HL-60/S4 treated with phorbol 12-myristate 13-acetate at 8.2 ng/mL for 4 days and 3 days (cell line): ENCODE measurements around the gene ITPR1.

ENCODE experiments used
- in situ Hi-C: fragments of 300-500 bp; cut with MboI; formaldehyde crosslinking; loops from 2 replicates; pipeline ENCODE4 v1.15.0; 2022; ENCODE audit warnings: low sequenced_read_pairs

Gene ITPR1

GRCh38 chr3:4478261-4478660 lies 14.9 kb upstream of the ITPR1 start:
- in situ Hi-C loops, result no loop called here

- in situ Hi-C loops, result no loop called here
Observed at GRCh38 chr3:4491855-4492207, 1.3 kb upstream of the ITPR1 start.

GRCh38 chr3:4492208-4493013 lies 737 bp upstream of the ITPR1 start:
- in situ Hi-C loops, result no loop called here

DNA sequence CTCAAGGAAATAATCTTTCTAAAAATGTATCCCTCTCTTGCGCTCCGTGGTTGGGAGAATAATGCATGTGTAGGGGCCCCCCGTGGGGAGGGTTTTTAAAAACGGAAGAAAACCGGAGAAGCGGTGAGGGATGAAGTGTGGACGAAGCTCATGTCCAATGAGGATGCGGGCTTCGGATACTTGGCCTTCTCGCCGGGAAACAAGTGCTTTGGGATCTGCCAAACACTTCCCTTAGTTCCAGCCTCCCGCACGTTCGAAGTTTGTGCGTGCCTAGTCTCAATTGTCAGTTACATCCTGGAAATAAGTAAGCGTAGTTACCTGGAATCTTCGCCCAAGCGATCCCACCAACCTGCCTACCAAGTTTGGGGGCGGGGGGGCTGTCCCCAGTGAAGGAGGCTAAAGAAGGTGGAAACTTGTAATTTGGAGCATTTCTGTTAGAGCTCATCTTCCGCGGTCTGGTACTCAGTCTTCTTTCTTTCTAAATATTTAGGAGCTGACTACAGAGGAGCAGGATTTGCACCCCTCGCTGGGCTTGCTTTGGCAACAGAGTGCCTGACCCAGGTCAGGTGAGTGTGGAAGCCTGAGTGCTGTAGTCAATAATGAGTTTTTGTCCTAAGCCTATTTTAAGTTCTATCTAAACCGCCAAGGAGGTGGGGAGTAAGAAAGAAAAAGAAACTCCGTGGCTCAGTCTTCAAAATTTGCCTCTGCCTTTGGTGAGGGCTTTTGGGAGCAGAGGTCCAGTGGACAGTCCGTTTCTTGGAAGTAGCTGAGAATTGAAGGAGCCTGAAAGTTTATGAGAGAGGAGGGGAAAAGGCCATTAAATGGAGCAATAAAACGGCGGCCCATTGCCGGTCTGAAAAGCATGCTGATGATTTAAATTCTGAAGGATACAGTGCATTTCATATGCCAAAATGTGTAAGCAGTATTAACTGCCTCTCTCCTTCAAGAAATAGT lies 1.1 kb downstream of the ITPR1 start:
- in situ Hi-C loops, result no loop called here

GRCh38 chr3:4494895-4495264 lies 1.7 kb downstream of the ITPR1 start:
- in situ Hi-C loops, result no loop called here

- in situ Hi-C loops, result no loop called here
Observed at GRCh38 chr3:4495294-4496086, 2.3 kb downstream of the ITPR1 start.

- in situ Hi-C loops, result no loop called here
Observed at GRCh38 chr3:4496087-4496452, 2.9 kb downstream of the ITPR1 start.

GRCh38 chr3:4497005-4497692 lies 4.0 kb downstream of the ITPR1 start:
- in situ Hi-C loops, result no loop called here

GRCh38 chr3:4497843-4498324 lies 4.7 kb downstream of the ITPR1 start:
- in situ Hi-C loops, result no loop called here

- in situ Hi-C loops, result no loop called here
Observed at GRCh38 chr3:4498446-4498845, 5.3 kb downstream of the ITPR1 start.

DNA sequence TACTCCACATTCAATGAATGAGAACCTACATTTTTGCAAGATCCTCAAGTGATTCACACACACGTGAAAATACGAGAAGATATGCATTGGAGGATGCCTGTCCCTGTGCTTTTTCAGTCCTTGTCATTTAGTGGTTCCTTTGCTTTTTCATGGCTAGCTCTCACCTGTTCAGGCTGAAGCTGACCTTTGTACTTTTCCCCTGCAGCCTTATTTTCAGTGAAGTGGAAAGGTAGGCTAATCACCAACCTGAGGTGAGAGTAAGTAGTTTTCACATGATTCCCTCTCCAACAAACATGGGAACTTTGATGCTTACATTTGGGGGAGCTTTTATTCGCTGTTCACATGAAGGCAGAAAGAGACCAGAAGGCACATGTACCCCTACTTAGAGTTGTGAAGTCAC lies 8.3 kb downstream of the ITPR1 start:
- in situ Hi-C loops, result loop anchor here (25.0 kb wide), 1 partner anchor 136 kb away; no protein-coding TSS in a partner anchor

GRCh38 chr3:4501927-4502326 lies 8.8 kb downstream of the ITPR1 start:
- in situ Hi-C loops, result loop anchor here (25.0 kb wide), 1 partner anchor 135 kb away; no protein-coding TSS in a partner anchor

DNA sequence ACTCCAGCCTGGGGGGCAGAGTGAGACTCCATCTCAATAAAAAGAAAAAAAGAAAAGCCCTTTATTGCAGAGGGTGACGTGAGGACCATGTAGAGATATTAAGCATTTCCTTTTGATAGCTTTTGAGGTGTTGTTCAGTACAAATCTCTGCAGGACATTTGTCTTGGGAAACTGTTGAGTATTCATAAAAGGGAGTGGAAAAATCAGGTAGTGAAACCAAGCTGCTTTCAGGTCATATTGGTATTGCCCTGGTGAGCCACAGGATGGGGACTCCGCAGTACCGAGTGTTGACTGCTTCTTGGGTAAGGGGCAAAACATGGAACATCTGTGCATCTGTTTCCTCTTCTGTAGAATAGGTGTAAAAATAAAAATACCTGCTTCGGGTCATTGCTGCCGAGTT lies 9.9 kb downstream of the ITPR1 start:
- in situ Hi-C loops, result loop anchor here (25.0 kb wide), 1 partner anchor 134 kb away; no protein-coding TSS in a partner anchor

DNA sequence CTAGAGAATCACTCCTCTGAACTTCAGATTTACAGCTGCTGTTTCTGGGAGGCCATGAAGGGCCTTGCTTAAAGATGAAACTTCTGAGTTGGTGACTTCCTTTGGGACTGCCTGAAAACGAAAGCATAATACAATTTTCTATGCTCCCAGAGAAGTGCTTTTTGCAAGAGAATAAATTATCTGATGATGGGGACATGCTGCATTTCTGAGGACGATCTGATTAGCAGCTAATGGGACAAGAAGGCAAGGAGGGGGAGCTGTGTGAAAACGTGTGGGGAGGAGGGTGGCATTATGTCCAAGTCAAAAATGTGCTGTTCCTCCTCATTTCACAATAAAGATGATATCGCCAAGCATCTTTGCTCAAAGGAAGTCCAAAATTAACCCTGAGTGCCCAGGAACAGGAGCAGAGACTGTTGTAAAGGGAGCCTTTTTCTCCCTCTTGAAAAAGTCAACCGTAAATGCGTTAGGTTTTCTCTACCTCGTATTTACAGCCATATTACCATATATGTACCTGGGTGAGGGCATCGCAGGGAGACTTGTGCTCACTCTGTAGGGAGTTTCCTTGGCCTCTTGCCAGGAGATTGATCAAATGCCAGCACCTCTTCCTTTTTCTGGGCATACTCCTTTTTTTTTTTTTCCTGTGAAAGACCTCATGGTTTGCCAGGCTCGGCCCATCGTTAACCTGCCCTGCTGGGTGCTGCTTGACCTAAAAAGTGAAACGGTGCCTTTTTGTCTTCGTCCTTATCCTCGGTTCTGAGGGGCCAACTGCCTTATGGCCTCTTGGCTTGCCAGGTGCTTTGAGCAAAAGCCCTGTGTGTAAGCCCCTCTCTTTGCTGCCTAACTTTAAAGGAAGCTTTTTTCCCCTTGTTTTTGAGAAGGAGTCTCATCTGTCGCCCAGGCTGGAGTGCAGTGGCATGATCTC lies 11.5 kb downstream of the ITPR1 start:
- in situ Hi-C loops, result loop anchor here (25.0 kb wide), 1 partner anchor 133 kb away; no protein-coding TSS in a partner anchor

GRCh38 chr3:4505688-4506558 lies 12.8 kb downstream of the ITPR1 start:
- in situ Hi-C loops, result loop anchor here (25.0 kb wide), 1 partner anchor 131 kb away; no protein-coding TSS in a partner anchor

DNA sequence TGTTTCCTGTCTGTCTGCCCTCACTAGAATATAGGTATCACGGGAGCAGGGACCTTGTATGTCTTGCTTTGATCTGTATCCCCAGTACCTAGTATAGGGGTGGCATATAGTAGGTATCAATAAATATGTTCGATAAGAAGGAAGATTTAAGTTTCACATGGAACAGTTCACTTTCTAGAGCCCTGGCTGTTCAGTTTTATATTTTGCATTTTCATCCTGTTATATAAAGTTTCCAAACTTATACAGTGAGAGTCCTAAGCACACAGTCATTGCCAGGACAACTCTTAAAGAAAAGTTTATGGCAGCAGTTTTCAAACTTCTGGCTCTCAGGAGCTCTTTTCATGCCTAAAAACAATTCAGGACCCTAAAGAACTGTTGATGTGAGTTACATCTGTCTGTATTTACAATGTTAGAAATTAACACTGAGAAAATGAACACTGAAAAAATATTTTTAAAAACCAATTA lies 13.4 kb downstream of the ITPR1 start:
- in situ Hi-C loops, result loop anchor here (25.0 kb wide), 1 partner anchor 131 kb away; no protein-coding TSS in a partner anchor

DNA sequence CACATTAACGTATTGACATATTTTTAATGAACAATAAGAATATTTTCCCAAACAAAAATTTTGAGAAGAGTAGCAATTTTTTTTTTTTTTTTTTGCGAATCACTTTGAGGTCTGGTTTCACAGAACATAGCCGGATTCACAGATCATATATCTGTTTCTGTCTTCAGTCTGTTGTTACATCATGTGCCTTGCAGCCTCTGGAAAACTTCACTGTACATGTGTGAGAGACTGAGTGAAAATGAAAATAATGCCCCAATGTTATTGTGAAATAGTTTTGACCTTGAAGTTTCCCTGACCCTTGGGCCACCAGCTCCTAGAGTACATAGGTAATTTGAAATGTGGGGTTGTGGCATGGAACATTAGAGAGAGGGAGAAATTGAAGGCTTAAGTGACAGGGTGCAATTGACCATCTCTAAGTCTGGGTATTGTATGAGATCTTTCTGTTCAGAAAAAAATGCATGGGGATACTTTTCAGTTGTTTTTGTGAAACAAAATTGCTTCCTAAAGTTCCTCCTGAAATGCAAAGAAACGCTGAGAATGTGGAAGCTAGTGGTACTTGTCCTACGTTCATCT lies 14.0 kb downstream of the ITPR1 start:
- in situ Hi-C loops, result loop anchor here (25.0 kb wide), 1 partner anchor 130 kb away; no protein-coding TSS in a partner anchor
